ENCODE data around the gene GSTA5.
"Not testable (repeated sequence)": the region's sequence is repeated elsewhere in the genome, so short reads cannot be mapped to it uniquely, and the experiment has no call there.

DNA sequence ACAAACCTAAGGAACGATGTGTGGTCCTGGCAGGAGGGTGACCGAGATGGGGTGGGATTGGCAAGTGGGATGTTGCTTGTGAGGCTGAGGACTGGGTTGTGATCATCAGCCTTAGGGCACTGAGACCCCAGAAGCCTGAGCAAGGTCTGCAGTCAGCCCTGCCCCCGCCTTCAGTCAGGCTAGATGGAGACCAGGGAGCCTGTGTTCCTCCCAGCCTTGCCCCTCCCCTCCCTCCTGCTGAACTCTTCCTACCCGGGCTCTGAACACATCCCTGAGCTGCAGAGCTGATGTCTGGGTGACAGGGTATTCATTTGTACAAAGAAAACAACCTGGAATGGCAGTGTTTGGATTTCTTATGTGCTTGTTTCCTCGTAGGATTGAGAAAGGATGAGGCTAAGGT is 28.3 kb upstream of the GSTA5 start:
- TF ChIP-seq, protein P1, sequence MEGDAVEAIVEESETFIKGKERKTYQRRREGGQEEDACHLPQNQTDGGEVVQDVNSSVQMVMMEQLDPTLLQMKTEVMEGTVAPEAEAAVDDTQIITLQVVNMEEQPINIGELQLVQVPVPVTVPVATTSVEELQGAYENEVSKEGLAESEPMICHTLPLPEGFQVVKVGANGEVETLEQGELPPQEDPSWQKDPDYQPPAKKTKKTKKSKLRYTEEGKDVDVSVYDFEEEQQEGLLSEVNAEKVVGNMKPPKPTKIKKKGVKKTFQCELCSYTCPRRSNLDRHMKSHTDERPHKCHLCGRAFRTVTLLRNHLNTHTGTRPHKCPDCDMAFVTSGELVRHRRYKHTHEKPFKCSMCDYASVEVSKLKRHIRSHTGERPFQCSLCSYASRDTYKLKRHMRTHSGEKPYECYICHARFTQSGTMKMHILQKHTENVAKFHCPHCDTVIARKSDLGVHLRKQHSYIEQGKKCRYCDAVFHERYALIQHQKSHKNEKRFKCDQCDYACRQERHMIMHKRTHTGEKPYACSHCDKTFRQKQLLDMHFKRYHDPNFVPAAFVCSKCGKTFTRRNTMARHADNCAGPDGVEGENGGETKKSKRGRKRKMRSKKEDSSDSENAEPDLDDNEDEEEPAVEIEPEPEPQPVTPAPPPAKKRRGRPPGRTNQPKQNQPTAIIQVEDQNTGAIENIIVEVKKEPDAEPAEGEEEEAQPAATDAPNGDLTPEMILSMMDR (IDR thresholded peaks at IDR 0.05), result not testable (repeated sequence)
- TF ChIP-seq EP300 (IDR thresholded peaks at IDR 0.05), result not testable (repeated sequence)

All from tibial nerve (tissue), 4 donors.